K562 (cell line): ENCODE data around the gene TRIM40. TPM values are rescaled to one million over a fixed set of nuclear protein-coding genes. Genes with fewer than 3 reads are reported as not detected.

Experiments used
- ATAC-seq: fragments of 200-7000 bp; cut with Tn5 transposase; 3 replicates; pipeline ENCODE4 v1.9.1; 2020; ENCODE audit warnings: moderate library complexity
- BruUV-seq: library from RNA; stranded (reverse); fragments of 400-500 nt; replicated peaks from 2 replicates; lab custom pipeline; 2021; lab: Mats Ljungman, UMichigan
- CTCF ChIA-PET: fragments of 300-600 bp; formaldehyde crosslinking; extraction: SDS; loops from one replicate; lab custom pipeline; 2021; ENCODE audit warnings: low intra/inter-chr PET ratio; lab: Yijun Ruan, JAX
- POLR2A ChIA-PET: fragments of 300-600, 350-650 bp; sonication (Branson Sonifier 250); formaldehyde crosslinking; extraction: SDS; loops from one replicate; lab custom pipeline; 2021; ENCODE audit warnings: antibody characterized with exemption, inconsistent platforms; lab: Yijun Ruan, JAX
- DNase-seq, 4 experiments: peaks; one replicate each; pipeline versions ENCODE4 v3.0.0 to v3.0.0-alpha.2; 2011 to 2018; ENCODE audit warnings: low spot score in 3 of 4, mixed read lengths in 3 of 4; ENCODE audit errors: extremely low read depth in 1 of 4
- FAIRE-seq: peaks from 2 replicates; lab custom pipeline; 2011; peaks lifted over from hg19 to GRCh38; lab: Jason Lieb, UNC
- H2AFZ ChIP-seq: 2 replicates; pipeline ENCODE4 v1.6.0; 2011; ENCODE audit warnings: low read depth, low read length, control low read depth, inconsistent platforms
- H3K27ac ChIP-seq: fragments of 200-600 bp; 3 replicates; pipeline ENCODE4 v1.8.0; 2011; ENCODE audit warnings: low read depth, mild to moderate bottlenecking, control low read depth, inconsistent platforms, low read length, moderate library complexity, mixed read lengths; ENCODE audit errors: extremely low read depth
- H3K27me3 ChIP-seq, 2 experiments: fragments of 300-600 bp in 1 of 2; 2 replicates in 1 of 2; 3 replicates in 1 of 2; pipeline versions ENCODE4 v1.6.0 to v1.8.0; 2011; ENCODE audit warnings: inconsistent platforms in 2 of 2, low read length in 2 of 2, mild to moderate bottlenecking in 1 of 2, mixed read lengths in 1 of 2, moderate library complexity in 1 of 2; ENCODE audit not compliant: control insufficient read depth in 2 of 2, insufficient read depth in 2 of 2
- H3K36me3 ChIP-seq: fragments of 300-600 bp; 3 replicates; pipeline ENCODE4 v1.8.0; 2011; ENCODE audit warnings: mild to moderate bottlenecking, low read length, inconsistent platforms; ENCODE audit not compliant: control insufficient read depth, insufficient read depth
- H3K4me1 ChIP-seq, 2 experiments: fragments of 200-600 bp in 1 of 2; replicated peaks in 1 of 2; 2 replicates in 1 of 2; 3 replicates in 1 of 2; pipeline versions ENCODE4 v1.5.1 to v1.8.0; 2011; ENCODE audit warnings: inconsistent platforms in 2 of 2, low read length in 2 of 2, mild to moderate bottlenecking in 1 of 2, mixed read lengths in 1 of 2, moderate library complexity in 1 of 2; ENCODE audit not compliant: control insufficient read depth in 2 of 2, insufficient read depth in 2 of 2
- H3K4me2 ChIP-seq: 2 replicates; pipeline ENCODE4 v1.6.1; 2011; ENCODE audit warnings: low read length, control low read depth, inconsistent platforms, mixed read lengths; ENCODE audit not compliant: insufficient read depth
- H3K4me3 ChIP-seq: fragments of 200-600 bp; sonication (generic), shearing (Covaris generic); 2 replicates; pipeline ENCODE4 v1.5.1; 2016; ENCODE audit warnings: control low read depth, inconsistent platforms
- H3K79me2 ChIP-seq: fragments of 200-600 bp; 3 replicates; pipeline ENCODE4 v1.8.0; 2011; ENCODE audit warnings: low read length, inconsistent platforms; ENCODE audit not compliant: control insufficient read depth, insufficient read depth
- H3K9ac ChIP-seq, 2 experiments: 2 replicates each; pipeline versions ENCODE4 v1.6.0 to v1.6.1; 2011; ENCODE audit warnings: low read depth in 2 of 2, low read length in 2 of 2, control low read depth in 1 of 2, inconsistent platforms in 1 of 2, mild to moderate bottlenecking in 1 of 2, mixed read lengths in 1 of 2; ENCODE audit not compliant: insufficient read depth in 1 of 2
- H3K9me1 ChIP-seq: one replicate; pipeline ENCODE4 v1.6.0; 2011; ENCODE audit warnings: inconsistent platforms, mild to moderate bottlenecking, low read length, moderate library complexity; ENCODE audit not compliant: control insufficient read depth, insufficient read depth
- H3K9me3 ChIP-seq: replicated peaks from 2 replicates; pipeline ENCODE4 v1.5.1; 2011; ENCODE audit warnings: low read depth, low read length, inconsistent platforms; ENCODE audit not compliant: control insufficient read depth, insufficient read depth
- H4K20me1 ChIP-seq: replicated peaks from 2 replicates; pipeline ENCODE4 v1.6.1; 2011; ENCODE audit warnings: low read length, inconsistent platforms, mixed read lengths; ENCODE audit not compliant: control insufficient read depth, insufficient read depth
- DPF2 ChIP-seq: fragments of 450-650 bp; IDR thresholded peaks from 2 replicates; pipeline ENCODE4 v1.6.1; 2016
- TFAP4 ChIP-seq: sonication (generic); formaldehyde crosslinking; IDR thresholded peaks from 2 replicates; pipeline ENCODE4 v1.8.0; 2022; ENCODE audit warnings: missing genetic modification reagents, mild to moderate bottlenecking, moderate library complexity, borderline replicate concordance
- WGBS: fragments of 100-300 bp; shearing (Covaris generic); methylation state at CpG from one replicate; pipeline ENCODE4 v1.1.6; 2016; ENCODE audit warnings: low coverage, mixed read lengths; ENCODE audit not compliant: insufficient coverage; ENCODE audit errors: missing lambda C conversion rate; 5-methylcytosine and 5-hydroxymethylcytosine counted together
- in situ Hi-C: fragments of 300-500 bp; cut with MboI; formaldehyde crosslinking; loops from 4 replicates; pipeline ENCODE4 v1.15.0; 2018; ENCODE audit warnings: inconsistent platforms, mixed read lengths
- intact Hi-C: fragments of 100-400 bp; cut with micrococcal nuclease; formaldehyde crosslinking; loops from 2 replicates; pipeline ENCODE4 v1.14.2; 2022
- polyA plus RNA-seq, 8 experiments: library from polyadenylated mRNA; depleted of rRNA in 4 of 8; stranded (reverse) in 5 of 8; unstranded in 3 of 8; fragments of >200 nt; fragmentation: Nextera tagmentation in 2 of 8; fragmentation: Illumina TruSeq in 1 of 8; extraction: Ambion mirVana in 2 of 8; extraction: Trizol in 1 of 8; gene quantifications; 2 replicates each; pipeline versions ENCODE4 v1.2.1 to v1.2.3, GENCODE V29; 2011 to 2014; ENCODE audit warnings: inconsistent platforms in 1 of 8, missing spikeins in 1 of 8
- total RNA-seq, 7 experiments: library from RNA; depleted of rRNA in 6 of 7; stranded (reverse); fragments of >200 nt in 6 of 7; fragmentation: Illumina TruSeq in 2 of 7; extraction: Trizol in 2 of 7; gene quantifications; 2 replicates each; pipeline versions ENCODE4 v1.2.1 to v1.2.3, GENCODE V29; 2011 to 2021; ENCODE audit warnings: low replicate concordance in 1 of 7

The TRIM40 gene
- total and polyA plus RNA-seq, 9 of the 15 experiments (the other 6 are each of a cell fraction or from before 2014, with no cell fraction given), result 0.04 to 0.08 TPM; not detected in 7

GRCh38 chr6:30150671-30151395 lies 14.9 kb downstream of the TRIM40 start:
- H3K9me3 ChIP-seq, result no peaks in the 10 kb centered on the region
- in situ Hi-C loops, result no loop called here
- H4K20me1 ChIP-seq, result no peaks in the 10 kb centered on the region
- no TSS peak for BruUV-seq
- ATAC-seq, result no peak
- no peak for FAIRE-seq
- DNase-seq, result no peak
- no peaks in the 10 kb centered on the region for H3K79me2 ChIP-seq
- H2AFZ ChIP-seq, result peak overlapping the region; percentile 56; the same call in 1 of the 2 replicates
- peaks cover 2 to 38% of the 10 kb centered on the region in 2 experiments; a peak in 3 of 5 replicates for H3K27me3 ChIP-seq
- H3K4me1 ChIP-seq, result peaks cover 4 to 24% of the 10 kb centered on the region in 2 experiments
- H3K27ac ChIP-seq, result no peak overlapping the region
- H3K36me3 ChIP-seq, result no peaks in the 10 kb centered on the region
- TF ChIP-seq TFAP4 (CRISPR knock-in tag), result 0 out of 2 replicates have a peak, but pooled peaks have one; percentile 19
- no peak for TF ChIP-seq DPF2
- 34% methylated on average over 10 of the region's 10 CpGs for WGBS
- ChIA-PET CTCF (interaction anchor here (0.7 kb wide), 1 partner anchor 398 kb away, joined by 3 read pairs; no protein-coding TSS in a partner anchor), POLR2A (interaction anchor here (0.6 to 1.4 kb wide), 3 partner anchors 9 to 56 kb away, joined by 3 to 4 read pairs (median 3); no protein-coding TSS in a partner anchor)
- no peak overlapping the region for H3K4me3 ChIP-seq
- no peak overlapping the region for H3K4me2 ChIP-seq
- H3K9ac ChIP-seq, result no peak overlapping the region
- intact Hi-C loops, result no loop called here
- H3K9me1 ChIP-seq, result no peaks in the 10 kb centered on the region
